Epithelial cell of prostate (primary cell): Measurements from ENCODE around the gene PNMA1.

ENCODE experiments used
- DNase-seq: peaks from one replicate; pipeline ENCODE4 v3.0.0-alpha.2; 2011; ENCODE audit warnings: low read depth, low spot score
- H3K27ac ChIP-seq: fragments of 450-650 bp; 2 replicates; pipeline ENCODE4 v1.5.1; 2017; ENCODE audit warnings: mild to moderate bottlenecking

Gene PNMA1

DNA sequence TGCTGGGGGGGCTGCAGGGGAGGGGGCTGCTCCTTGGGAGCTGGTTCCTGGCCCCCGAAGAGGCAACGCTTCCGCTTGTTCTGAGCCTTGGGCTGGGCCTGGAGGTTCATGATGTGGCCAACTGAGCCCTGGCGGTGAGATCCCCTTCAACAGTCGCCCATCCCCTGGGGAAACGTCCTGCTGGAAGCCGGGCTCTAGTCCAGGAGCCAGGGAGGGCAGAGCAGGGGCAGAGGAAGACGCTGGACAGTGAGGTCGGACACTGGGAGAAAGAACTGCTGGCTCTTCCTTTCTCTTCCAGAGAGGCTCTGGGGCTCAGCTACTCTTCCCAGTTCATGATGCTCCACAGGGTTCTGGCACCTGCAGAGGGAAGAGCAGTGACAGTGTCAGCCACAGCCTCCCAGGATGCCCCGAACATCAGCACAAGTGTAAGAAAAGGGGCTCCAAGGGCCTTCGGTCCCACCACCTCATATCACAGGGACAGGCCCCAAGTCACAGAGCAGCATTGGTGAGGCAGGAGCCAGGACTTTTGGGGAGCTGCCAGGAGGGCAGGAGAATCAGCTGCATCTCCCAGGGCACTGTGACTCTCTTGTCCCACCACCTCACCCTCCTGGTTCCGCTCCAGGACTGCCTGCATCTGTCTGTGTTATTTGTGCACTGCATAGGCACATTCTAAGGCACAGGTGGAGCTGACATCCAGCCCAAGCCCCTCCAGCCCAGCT lies 25.9 kb upstream of the PNMA1 start:
- peak overlapping the region; percentile 86 for H3K27ac ChIP-seq

DNA sequence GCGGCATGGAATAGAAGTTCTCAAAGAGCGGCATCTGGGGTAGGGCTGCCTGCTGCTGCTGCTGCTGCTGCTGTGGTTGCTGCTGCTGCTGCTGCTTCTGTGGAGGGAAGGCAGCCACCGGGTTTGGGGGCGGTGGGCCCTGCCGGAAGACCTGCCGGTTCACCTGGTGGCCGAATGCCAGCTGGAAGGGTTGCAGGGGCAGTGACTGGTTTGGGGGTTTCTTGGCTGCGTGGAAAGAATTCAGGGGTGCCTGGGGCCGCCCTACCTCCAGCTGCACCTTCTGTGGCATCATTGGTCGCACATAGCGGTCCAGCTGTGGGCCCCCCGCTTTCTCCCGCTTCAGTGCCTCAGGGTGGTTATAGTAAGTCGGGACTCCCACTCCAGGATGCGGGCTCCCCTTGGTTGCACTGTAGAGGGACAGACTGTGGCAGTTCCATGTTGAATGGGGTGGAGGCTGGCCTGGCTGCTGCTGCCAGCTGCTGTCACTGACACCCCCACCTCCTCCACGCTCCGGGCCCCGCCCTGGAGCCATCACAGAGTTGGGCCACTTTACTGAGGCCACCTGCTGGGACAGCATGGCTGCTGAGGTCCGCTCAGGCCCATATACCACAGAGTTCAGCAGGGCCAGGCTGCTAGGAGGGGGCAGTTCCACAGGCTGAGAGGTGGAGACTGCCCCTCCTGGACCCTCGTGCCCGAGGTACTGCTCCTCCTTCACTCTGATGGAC lies 25.2 kb upstream of the PNMA1 start:
- H3K27ac ChIP-seq: no peak overlapping the region
- DNase-seq: no peak

More for the DNA sequence above, 25.9 kb upstream of the PNMA1 start:
- no peak for DNase-seq

- DNase-seq: no peak
- no peak overlapping the region for H3K27ac ChIP-seq
These were observed 24.5 kb upstream of the PNMA1 start for GRCh38 chr14:73738518-73739173.

DNA sequence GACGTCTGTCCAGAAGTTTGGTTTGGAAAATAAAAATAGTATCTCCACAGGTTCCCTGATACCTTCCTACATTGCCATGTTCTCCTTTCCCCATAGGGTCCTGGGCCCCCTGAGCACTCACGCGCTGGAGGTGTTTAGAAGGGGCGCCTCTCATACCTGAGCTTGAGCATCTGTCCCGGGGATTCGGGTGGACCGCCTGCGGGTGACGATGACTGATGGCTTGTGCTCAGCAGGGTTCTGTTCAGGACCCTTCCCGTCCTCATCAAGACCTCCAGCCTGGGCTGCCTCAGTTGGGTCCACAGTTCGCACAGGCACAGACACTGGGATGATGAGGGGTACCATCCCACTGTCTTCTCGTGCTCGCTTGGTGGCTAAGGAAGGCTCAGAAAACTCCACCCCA lies 22.7 kb upstream of the PNMA1 start:
- no peak overlapping the region for H3K27ac ChIP-seq
- DNase-seq: no peak

- no peak for DNase-seq
- no peak overlapping the region for H3K27ac ChIP-seq
These were observed 17.8 kb upstream of the PNMA1 start for GRCh38 chr14:73732006-73732405.

DNA sequence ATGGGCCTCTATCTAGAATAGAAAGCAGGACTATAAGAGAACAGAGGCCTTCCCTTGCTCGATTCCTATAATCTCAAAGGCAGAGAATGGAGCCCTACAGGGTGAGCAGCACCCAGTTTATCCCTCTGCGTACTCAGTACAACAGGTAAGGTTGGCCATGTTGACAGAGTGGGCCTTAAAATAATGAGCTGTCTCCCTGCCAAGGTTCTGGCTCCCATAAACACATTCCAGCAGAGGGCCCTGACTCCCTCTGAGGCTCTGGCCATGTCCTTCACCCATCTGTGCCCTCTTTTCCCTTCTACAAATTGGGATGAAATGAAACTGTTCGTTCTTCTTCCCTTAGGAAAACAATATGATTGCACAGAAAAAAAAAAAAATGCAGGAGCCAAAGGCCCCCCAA lies 16.9 kb upstream of the PNMA1 start:
- H3K27ac ChIP-seq: no peak overlapping the region

GRCh38 chr14:73729556-73730265 lies 15.5 kb upstream of the PNMA1 start:
- no peak overlapping the region for H3K27ac ChIP-seq
- no peak for DNase-seq

More for the DNA sequence above, 16.9 kb upstream of the PNMA1 start:
- DNase-seq: no peak

DNA sequence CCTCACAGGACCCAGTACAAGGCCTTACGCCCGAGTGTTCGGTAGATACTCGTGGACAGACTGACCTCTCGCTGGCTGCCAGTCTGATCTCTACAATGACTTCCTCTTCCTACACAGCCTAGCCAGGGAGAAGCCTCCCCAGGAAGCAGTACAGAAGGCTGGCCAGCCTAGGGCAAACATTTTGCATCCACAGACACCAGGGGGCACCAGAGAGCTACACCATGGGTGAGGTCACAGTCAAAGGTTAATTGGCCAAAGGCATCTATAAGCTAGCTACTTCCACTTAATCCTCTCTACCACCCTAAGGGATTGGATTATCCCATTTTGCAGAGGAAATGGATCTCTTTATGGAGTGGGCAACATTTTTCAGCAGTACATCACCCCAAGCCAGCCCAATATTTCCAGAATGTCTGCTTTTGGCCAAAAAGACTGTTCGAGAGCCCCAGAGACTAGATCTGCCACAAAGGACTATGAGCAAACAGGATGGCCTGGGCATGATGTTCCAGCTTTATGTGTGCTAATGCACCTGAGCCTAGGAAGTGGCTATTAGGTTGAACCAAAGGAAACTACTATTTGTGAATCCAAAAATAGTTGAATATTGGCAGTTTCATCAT lies 14.6 kb upstream of the PNMA1 start:
- H3K27ac ChIP-seq: peak overlapping the region; percentile 25

GRCh38 chr14:73727166-73727565 lies 13.0 kb upstream of the PNMA1 start:
- no peak for DNase-seq
- peak overlapping the region; percentile 89 for H3K27ac ChIP-seq

More for the DNA sequence above, 14.6 kb upstream of the PNMA1 start:
- no peak for DNase-seq

- peak overlapping the region; percentile 89 for H3K27ac ChIP-seq
- DNase-seq: no peak
These were observed 12.1 kb upstream of the PNMA1 start for GRCh38 chr14:73726025-73726961.

- no peak for DNase-seq
- H3K27ac ChIP-seq: peak overlapping the region; percentile 89
These were observed 11.2 kb upstream of the PNMA1 start for GRCh38 chr14:73725116-73726024.

DNA sequence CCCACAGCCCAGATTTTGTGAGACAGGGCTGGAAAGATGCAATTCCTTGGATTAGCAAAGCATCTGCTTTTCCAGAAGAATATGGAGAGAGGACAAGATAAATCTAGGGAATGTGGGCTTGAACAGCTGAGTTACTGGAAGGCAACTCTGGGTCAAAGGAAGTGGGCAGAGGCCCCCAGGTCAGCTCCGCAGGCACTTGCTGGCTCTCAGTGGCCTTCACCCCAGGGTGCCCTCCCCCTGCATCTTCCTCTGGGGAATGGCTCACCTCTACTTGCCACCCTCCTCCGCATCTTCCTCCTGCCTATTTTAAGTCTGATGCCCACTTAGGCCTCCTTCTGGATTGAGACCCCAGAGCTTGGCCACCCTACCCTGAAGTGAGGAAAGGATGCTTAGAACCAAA lies 10.5 kb upstream of the PNMA1 start:
- DNase-seq: no peak
- H3K27ac ChIP-seq: peak overlapping the region; percentile 89

- DNase-seq: peak; percentile 33
- peak overlapping the region; percentile 89 for H3K27ac ChIP-seq
These were observed 9.8 kb upstream of the PNMA1 start for GRCh38 chr14:73723797-73724661.

DNA sequence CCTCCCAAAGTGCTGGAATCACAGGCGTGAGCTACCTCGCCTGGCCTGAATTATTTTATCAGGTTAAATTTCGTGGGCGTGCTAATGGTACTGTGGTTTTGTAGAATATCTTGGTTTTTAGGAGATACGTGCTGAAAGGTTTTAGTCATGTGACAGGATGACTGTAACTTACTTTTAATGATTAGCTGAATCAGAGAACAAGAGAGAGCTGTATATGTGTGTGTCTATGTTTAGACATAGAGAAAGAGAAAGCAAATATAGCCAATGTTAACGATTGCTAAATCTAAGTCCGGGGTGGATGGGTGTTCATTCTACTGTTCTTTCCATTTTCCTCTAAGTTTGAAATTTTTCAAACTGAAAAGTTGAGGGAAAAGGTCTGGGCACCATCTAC lies 9.2 kb upstream of the PNMA1 start:
- no peak for DNase-seq
- H3K27ac ChIP-seq: peak overlapping the region; percentile 89

- DNase-seq: no peak
- H3K27ac ChIP-seq: no peak overlapping the region
These were observed 8.4 kb upstream of the PNMA1 start for GRCh38 chr14:73722581-73722980.

DNA sequence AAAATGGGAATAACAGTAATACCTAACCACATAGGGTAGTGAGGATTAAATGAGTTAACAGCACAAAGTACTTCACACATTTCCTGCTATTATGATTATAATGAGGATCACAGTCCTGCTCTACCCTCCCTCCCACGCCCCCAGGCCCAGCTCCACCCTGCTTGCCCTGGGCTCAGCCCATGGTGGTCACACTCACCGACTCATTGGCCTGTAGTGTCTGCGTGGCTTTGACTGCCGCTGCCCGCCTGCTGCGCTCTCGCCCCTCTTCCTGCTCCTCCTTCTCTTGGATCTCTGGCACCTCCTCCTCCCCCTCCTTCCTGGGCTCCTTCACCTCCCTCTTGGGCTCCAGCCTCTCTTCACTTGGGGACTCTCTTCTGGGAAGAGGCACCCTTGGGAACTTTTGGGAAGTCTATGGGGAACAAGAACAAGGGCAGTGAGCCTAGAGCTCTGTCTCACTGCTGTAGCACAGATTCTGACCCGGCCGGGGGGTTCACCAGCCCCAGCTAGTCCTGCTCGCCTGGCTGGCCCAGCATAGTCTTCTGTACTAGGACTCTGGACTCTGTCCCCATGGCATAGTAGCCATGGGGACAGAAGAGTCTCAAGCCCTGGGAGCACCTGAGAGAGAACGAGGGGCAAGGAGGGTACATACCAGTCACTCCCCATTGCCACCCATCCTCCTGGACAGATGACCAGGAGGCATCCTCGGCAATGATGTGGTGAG lies 7.1 kb upstream of the PNMA1 start:
- no peak for DNase-seq
- no peak overlapping the region for H3K27ac ChIP-seq

GRCh38 chr14:73720636-73721035 lies 6.5 kb upstream of the PNMA1 start:
- no peak overlapping the region for H3K27ac ChIP-seq
- DNase-seq: no peak
